Stimulated activated CD8-positive, alpha-beta memory T cell treated with anti-CD3 and anti-CD28 coated beads, Interleukin-15, amount 100 ng/mL, for 4 hours (primary cell): ENCODE results near the gene NLRC5.

Experiments used
- DNase-seq, 2 donors: peaks; one replicate each; pipeline ENCODE4 v3.0.0-alpha.2; 2020; ENCODE audit warnings: low read depth in 2 of 2

The NLRC5 gene

GRCh38 chr16:57025941-57026777, 36.8 kb downstream of the NLRC5 start:
- no peak for DNase-seq

GRCh38 chr16:57026778-57027062, 37.4 kb downstream of the NLRC5 start:
- no peak for DNase-seq

GRCh38 chr16:57027067-57027466, 37.7 kb downstream of the NLRC5 start:
- no peak for DNase-seq

DNA sequence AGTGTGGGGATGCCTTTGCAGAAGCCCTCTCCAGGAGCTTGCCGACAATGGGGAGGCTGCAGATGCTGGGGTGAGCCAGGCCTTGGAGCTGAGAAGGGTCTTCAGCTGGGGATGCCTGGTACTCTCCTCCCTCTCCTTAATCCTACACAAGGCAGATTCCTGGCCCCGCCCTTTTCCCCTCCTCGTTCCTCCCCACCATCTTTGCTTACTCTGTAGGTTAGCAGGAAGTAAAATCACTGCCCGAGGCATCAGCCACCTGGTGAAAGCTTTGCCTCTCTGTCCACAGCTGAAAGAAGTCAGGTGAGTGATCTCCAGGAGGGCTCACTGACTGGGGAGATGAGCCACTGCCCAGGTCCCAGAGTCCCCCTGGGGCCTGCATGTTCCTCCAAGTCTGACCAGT, 38.7 kb downstream of the NLRC5 start:
- DNase-seq: no peak

GRCh38 chr16:57029161-57030160, 40.1 kb downstream of the NLRC5 start:
- DNase-seq: no peak

DNA sequence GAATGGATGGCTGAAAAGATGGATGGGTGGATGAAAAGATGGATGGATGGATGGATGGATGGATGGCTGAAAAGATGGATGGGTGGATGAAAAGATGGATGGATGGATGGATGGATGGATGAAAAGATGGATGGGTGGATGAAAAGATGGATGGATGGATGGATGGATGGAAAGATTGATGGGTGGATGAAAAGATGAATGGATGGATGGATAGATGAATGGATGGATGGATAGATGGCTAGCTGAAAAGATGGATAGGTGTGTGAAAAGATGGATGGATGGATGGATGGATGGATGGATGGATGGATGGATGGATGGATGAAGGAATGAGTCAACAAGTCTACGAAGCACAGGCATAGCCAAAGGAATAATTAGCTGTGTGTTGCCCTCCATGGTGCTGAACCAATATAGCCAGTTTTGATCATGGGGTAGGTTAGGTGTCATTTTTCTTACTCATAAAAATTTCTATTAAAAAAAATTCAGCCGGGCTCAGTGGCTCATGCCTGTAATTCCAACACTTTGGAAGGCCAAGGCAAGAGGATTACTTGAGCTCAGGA, 41.1 kb downstream of the NLRC5 start:
- no peak for DNase-seq

GRCh38 chr16:57031156-57031555, 41.8 kb downstream of the NLRC5 start:
- no peak for DNase-seq

GRCh38 chr16:57032346-57032745, 43.0 kb downstream of the NLRC5 start:
- DNase-seq: no peak

DNA sequence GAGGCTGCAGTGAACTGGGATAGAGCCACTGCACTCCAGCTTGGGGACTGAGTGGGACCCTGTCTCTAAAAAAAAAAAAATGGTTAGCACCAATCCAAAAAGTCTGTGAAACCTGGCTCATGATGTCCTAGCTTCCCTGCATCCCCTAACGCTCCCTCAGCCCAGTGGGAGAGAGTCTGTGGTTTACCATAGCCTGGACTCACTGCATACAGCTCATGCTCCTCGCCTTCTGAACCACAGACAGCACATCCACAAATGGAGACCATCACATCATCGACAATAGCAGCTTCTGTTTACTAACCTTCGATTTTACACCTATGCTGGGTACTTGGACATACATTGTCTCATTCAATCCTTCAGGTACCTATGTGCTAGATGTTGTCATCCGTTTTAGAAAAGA, 43.6 kb downstream of the NLRC5 start:
- DNase-seq: no peak

- DNase-seq: no peak
These were observed 47.0 kb downstream of the NLRC5 start for GRCh38 chr16:57036315-57036714.

DNA sequence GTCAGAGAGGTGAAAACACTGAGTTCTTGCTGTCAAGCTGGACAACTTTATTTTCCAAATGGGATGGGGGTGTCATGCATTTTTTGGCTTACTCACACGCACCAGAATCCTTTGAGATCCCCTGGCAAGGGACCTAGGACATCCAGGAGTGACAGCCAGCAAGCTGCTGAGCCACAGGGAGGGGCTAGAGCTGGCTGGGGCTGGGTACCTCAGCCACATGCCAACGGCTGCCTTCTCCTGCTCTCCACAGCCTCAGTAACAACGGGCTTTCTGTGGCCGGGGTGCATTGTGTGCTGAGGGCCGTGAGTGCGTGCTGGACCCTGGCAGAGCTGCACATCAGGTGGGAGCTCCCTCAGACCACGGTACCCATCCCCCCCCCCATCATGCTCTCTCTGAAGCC, 47.6 kb downstream of the NLRC5 start:
- DNase-seq: no peak

GRCh38 chr16:57038166-57038565, 48.8 kb downstream of the NLRC5 start:
- no peak for DNase-seq

DNA sequence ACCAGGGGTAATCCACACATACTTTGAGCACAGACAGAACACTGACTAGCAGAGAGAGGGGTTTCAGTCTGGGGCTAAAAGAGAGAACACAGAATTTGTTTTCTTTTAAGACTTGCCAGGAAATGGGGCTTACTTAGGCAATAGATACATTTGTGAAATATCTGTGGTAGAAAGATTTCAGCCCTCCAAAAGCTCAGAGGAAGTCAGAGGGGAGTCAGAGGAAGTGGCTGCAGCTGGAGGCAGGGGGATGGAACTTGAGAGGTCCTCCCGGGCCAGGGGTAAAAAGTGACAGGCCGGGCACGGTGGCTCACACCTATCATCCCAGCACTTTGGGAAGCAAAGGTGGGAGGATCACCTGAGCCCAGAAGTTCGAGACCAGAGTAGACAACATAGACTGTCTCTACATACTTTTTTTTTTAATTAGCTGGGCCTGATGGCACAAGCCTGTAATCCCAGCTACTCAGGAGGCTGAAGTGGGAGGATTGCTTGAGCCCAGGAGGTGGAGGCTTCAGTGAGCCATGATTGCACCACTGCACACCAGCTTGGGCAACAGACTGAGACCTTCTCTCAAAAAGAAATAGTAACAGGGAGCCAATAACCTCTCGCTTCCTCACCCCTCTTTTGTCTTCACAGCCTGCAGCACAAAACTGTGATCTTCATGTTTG, 49.9 kb downstream of the NLRC5 start:
- no peak for DNase-seq

DNA sequence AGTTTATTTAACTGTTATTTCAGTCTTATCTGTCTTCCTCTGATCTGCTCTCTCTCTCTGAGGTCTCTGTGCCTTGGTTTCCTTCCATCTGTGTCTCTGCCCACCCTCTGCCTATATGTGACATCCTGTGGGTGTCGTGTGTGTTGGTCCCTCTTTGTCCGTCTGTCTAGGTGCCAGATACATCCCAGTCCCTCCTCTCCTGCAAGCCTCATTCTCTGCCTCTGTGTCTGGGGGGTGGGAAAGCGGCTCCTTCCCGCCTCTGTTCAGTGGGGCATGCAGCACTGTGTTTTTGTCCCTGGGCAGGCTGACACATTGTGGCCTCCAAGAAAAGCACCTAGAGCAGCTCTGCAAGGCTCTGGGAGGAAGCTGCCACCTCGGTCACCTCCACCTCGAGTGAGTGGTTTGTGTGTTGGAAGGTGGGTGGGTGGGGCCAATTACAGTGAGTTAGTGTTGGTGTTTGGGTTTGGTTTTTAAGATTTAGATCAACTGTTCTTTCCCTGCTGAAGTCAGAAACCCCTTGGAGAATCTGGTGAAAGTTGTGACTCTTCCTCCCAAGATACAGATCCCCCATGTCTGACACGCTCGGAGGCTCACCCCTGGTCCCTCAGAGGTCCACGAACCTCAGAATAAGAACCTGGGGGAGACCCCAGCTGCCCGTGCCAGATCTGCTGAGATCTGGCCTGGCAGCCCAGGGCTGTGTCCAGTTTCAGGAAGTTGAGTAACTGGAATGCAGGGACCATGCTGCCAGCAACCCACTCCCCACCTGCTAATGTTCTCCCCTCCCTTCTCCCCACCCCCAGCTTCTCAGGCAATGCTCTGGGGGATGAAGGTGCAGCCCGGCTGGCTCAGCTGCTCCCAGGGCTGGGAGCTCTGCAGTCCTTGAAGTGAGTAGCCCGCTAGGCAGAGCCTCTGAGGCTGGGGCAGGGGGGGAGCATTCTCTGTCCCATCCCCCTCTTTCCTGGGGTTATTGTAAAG, 52.1 kb downstream of the NLRC5 start:
- DNase-seq: peak; percentile 69 to 85

- DNase-seq: peak; percentile 72 to 82
These were observed 53.1 kb downstream of the NLRC5 start for GRCh38 chr16:57042157-57043111.

GRCh38 chr16:57043248-57043647, 53.9 kb downstream of the NLRC5 start:
- DNase-seq: no peak

DNA sequence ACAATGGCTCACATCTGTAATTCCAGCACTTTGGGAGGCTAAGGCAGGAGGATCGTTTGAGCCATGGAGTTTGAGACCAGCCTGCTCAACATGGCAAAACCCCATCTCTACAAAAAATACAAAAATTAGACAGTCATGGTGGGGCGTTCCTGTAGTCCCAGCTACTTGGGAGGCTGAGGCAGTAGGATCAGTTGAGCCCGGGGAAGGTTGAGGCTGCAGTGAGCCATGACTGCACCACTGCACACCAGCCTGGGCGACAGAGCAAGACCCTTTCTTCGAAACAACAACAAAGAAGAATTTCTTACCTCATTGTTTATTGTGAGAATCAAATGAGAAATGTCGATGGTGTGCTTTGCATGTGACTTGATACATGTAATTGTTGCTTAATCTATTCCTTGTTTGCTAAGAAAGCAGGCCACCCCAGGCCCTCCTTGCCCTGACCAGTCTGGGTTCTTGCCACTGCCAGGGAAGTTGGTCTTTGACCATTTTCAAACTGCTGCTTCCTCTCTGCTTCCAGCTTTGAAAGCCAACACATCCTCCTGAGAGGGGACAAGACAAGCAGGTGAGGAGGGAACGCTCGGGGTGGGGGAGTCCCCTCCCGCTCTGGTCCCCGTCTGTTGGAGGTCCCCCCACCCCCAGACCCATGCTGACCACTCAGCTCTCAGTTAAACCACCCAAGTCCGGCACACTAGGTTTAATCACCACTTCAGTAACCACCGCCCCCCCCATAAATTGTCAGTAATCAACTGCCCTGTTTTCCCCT, 55.8 kb downstream of the NLRC5 start:
- no peak for DNase-seq

GRCh38 chr16:57045694-57046381, 56.5 kb downstream of the NLRC5 start:
- DNase-seq: no peak
